Measurements from ENCODE around the gene TACC2. TPM values are rescaled to one million over a fixed set of nuclear protein-coding genes. Genes with fewer than 3 reads are reported as not detected.

The TACC2 gene
- total RNA-seq, 1 experiment from 2014 or later, result 15.8 TPM

DNA sequence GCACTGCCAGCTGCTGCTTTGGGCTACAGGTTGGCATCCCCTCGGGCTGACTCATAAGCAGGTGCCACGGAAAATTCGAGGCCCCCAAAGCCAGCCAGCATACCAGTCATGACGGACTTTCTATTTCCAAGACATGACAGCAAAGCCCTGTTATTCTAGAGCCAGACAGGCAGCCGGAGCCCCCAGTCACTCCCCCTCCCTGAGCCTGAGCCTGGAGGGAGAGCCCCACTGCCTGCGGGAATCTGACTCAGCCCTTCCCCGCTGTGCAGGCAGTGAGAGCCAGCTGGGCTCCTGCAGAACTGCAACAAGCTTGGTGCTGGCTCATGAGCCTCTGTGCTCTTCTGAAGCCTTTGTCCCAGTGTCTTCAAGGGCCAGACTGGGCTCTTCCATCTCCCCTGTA, 297.9 kb downstream of the TACC2 start:
- Histone ChIP-seq H3K27ac (no peak overlapping the region), H3K4me2 (peak overlapping the region; percentile 44), H4K20me1 (ENCODE audit: insufficient read depth) (no peaks in the 10 kb centered on the region), H3K27me3 (ENCODE audit: insufficient read depth, low read depth) (no peaks in the 10 kb centered on the region), H2AFZ (no peak overlapping the region), H3K79me2 (ENCODE audit: low read depth) (no peaks in the 10 kb centered on the region), H3K9me2 (ENCODE audit: insufficient read depth) (no peaks in the 10 kb centered on the region), H3K9me3 (ENCODE audit: insufficient read depth, low read depth) (no peaks in the 10 kb centered on the region), H3K4me3 (no peak overlapping the region), H3K36me3 (ENCODE audit: low read depth) (no peaks in the 10 kb centered on the region), H3K4me1 (replicated peaks; ENCODE audit: insufficient read depth) (peaks cover 35% of the 10 kb centered on the region), H3F3A (ENCODE audit: insufficient read depth, low read depth) (no peaks in the 10 kb centered on the region)
- peak; percentile 71 to 76 for DNase-seq
- intact Hi-C loops (cut with micrococcal nuclease; ENCODE audit: unreplicated experiment), result no loop called here
- CTCF ChIA-PET, result no interaction called here
- no TSS peak for BruUV-seq (replicated peaks)
- TF ChIP-seq EZH2 (IDR thresholded peaks at IDR 0.05; ENCODE audit: low read depth), result no peak
- TF ChIP-seq, protein P1, sequence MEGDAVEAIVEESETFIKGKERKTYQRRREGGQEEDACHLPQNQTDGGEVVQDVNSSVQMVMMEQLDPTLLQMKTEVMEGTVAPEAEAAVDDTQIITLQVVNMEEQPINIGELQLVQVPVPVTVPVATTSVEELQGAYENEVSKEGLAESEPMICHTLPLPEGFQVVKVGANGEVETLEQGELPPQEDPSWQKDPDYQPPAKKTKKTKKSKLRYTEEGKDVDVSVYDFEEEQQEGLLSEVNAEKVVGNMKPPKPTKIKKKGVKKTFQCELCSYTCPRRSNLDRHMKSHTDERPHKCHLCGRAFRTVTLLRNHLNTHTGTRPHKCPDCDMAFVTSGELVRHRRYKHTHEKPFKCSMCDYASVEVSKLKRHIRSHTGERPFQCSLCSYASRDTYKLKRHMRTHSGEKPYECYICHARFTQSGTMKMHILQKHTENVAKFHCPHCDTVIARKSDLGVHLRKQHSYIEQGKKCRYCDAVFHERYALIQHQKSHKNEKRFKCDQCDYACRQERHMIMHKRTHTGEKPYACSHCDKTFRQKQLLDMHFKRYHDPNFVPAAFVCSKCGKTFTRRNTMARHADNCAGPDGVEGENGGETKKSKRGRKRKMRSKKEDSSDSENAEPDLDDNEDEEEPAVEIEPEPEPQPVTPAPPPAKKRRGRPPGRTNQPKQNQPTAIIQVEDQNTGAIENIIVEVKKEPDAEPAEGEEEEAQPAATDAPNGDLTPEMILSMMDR (conservative IDR thresholded peaks at IDR 0.05), result no peak
- POLR2A ChIA-PET (ENCODE audit: unreplicated experiment), result interaction anchor here (0.5 kb wide), 1 partner anchor 30 kb away, joined by 4 read pairs; no protein-coding TSS in a partner anchor

DNA sequence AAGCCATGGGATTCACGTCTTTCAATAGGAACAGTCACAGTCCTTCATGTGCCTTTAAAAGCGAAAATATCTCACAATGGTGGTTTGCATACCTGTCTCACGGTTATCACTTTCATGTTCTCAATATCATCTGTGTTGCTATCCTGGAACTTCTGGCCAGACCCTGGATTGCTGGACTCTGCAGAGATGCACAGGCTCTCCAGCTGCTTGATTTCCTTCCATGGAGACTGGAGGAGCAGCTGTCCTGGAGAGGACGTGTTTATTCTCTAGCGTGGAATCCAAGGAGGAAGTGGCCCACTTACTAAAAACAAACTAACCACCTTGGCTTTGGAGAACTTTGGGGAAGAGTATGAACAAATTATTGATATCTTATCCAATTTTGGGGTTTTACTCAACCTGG, 298.6 kb downstream of the TACC2 start:
- Histone ChIP-seq H3F3A (ENCODE audit: insufficient read depth, low read depth) (peaks cover 5% of the 10 kb centered on the region; the same call in 1 of the 2 replicates), H4K20me1 (ENCODE audit: insufficient read depth) (no peaks in the 10 kb centered on the region), H3K27me3 (ENCODE audit: insufficient read depth, low read depth) (no peaks in the 10 kb centered on the region), H3K36me3 (ENCODE audit: low read depth) (no peaks in the 10 kb centered on the region), H3K4me1 (replicated peaks; ENCODE audit: insufficient read depth) (peaks cover 43% of the 10 kb centered on the region), H3K79me2 (ENCODE audit: low read depth) (no peaks in the 10 kb centered on the region), H2AFZ (no peak overlapping the region), H3K4me3 (no peak overlapping the region), H3K27ac (no peak overlapping the region), H3K9me2 (ENCODE audit: insufficient read depth) (no peaks in the 10 kb centered on the region), H3K9me3 (ENCODE audit: insufficient read depth, low read depth) (no peaks in the 10 kb centered on the region), H3K4me2 (peak overlapping the region; percentile 44; the same call in 1 of the 2 replicates)
- ChIA-PET POLR2A (ENCODE audit: unreplicated experiment) (no interaction called here), CTCF (no interaction called here)
- no peak for TF ChIP-seq EZH2 (IDR thresholded peaks at IDR 0.05; ENCODE audit: low read depth)
- TF ChIP-seq, protein P1 (conservative IDR thresholded peaks at IDR 0.05), result no peak
- intact Hi-C loops (cut with micrococcal nuclease; ENCODE audit: unreplicated experiment), result no loop called here
- no TSS peak for BruUV-seq (replicated peaks)
- no peak for DNase-seq

DNA sequence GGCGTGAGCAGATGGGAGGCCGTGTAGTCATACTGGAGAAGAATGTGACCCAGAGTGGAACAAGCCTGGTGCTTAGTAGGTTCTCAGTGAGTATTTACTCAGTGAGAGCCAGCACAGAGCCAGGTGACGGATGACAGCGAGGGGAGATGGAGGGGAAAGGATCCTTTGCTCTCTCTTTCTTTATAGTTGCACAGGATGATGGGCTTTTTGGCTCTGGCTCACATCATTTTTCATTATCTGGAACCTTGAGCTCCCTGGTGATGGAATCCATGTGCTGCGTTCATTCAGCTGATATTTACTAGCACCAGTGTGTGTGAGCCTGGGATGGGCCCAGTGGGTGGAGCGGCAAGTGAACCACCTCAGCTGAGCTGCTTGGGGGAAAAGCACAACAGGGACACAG, 299.3 kb downstream of the TACC2 start:
- ChIA-PET CTCF (interaction anchor here (1.1 kb wide), 1 partner anchor 8 kb away, joined by 3 read pairs; no protein-coding TSS in a partner anchor), POLR2A (ENCODE audit: unreplicated experiment) (no interaction called here)
- Histone ChIP-seq H3K27me3 (ENCODE audit: insufficient read depth, low read depth) (no peaks in the 10 kb centered on the region), H3K4me3 (no peak overlapping the region), H3F3A (ENCODE audit: insufficient read depth, low read depth) (peaks cover 11% of the 10 kb centered on the region), H3K4me1 (replicated peaks; ENCODE audit: insufficient read depth) (peaks cover 49% of the 10 kb centered on the region), H3K27ac (no peak overlapping the region), H2AFZ (no peak overlapping the region), H3K79me2 (ENCODE audit: low read depth) (no peaks in the 10 kb centered on the region), H3K9me3 (ENCODE audit: insufficient read depth, low read depth) (no peaks in the 10 kb centered on the region), H4K20me1 (ENCODE audit: insufficient read depth) (no peaks in the 10 kb centered on the region), H3K36me3 (ENCODE audit: low read depth) (no peaks in the 10 kb centered on the region), H3K4me2 (no peak overlapping the region), H3K9me2 (ENCODE audit: insufficient read depth) (no peaks in the 10 kb centered on the region)
- no peak for DNase-seq
- BruUV-seq (replicated peaks), result no TSS peak
- intact Hi-C loops (cut with micrococcal nuclease; ENCODE audit: unreplicated experiment), result no loop called here
- TF ChIP-seq EZH2 (IDR thresholded peaks at IDR 0.05; ENCODE audit: low read depth), result no peak

DNA sequence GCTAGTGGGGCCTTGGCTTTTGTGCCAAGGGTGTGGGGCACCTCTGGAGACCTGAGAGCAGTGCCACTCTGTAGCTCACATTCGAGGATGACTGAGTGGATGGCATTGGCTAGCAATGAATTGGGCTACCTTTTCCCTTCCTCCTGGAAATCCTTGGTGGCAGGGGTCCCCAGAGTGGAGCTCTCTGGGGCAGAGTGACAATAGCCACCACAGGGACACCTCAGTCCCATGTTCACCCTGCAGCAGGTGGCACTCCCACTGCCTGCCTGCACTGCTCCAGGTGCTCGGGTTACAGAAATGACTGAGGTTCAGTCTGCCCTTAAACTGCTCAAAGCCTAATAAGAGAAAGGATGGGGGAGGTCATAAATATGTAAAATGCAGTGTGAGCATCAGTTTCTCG, 300.0 kb downstream of the TACC2 start:
- intact Hi-C loops (cut with micrococcal nuclease; ENCODE audit: unreplicated experiment), result no loop called here
- peaks cover 56% of the 10 kb centered on the region for H3K4me1 ChIP-seq (replicated peaks; ENCODE audit: insufficient read depth)
- no peak overlapping the region for H3K27ac ChIP-seq
- H4K20me1 ChIP-seq (ENCODE audit: insufficient read depth), result no peaks in the 10 kb centered on the region
- no peaks in the 10 kb centered on the region for H3K9me3 ChIP-seq (ENCODE audit: insufficient read depth, low read depth)
- H3K4me3 ChIP-seq, result no peak overlapping the region
- BruUV-seq (replicated peaks), result no TSS peak
- no peaks in the 10 kb centered on the region for H3K27me3 ChIP-seq (ENCODE audit: insufficient read depth, low read depth)
- DNase-seq, result no peak
- H3K36me3 ChIP-seq (ENCODE audit: low read depth), result no peaks in the 10 kb centered on the region
- H2AFZ ChIP-seq, result no peak overlapping the region
- H3K79me2 ChIP-seq (ENCODE audit: low read depth), result no peaks in the 10 kb centered on the region
- TF ChIP-seq EZH2 (IDR thresholded peaks at IDR 0.05; ENCODE audit: low read depth), result no peak
- TF ChIP-seq, protein P1 (conservative IDR thresholded peaks at IDR 0.05), result no peak
- H3F3A ChIP-seq (ENCODE audit: insufficient read depth, low read depth), result peaks cover 15% of the 10 kb centered on the region
- H3K9me2 ChIP-seq (ENCODE audit: insufficient read depth), result no peaks in the 10 kb centered on the region
- ChIA-PET CTCF (interaction anchor here (1.1 kb wide), 1 partner anchor 9 kb away, joined by 3 read pairs; no protein-coding TSS in a partner anchor), POLR2A (ENCODE audit: unreplicated experiment) (no interaction called here)
- no peak overlapping the region for H3K4me2 ChIP-seq
